Measurements from ENCODE around the gene TM9SF1. TPM values are rescaled to one million over a fixed set of nuclear protein-coding genes. Genes with fewer than 3 reads are reported as not detected.

The TM9SF1 gene
- total and polyA plus RNA-seq, 2 donors (not counting 1 experiment from before 2014, with no cell fraction given): 7.6 to 24.5 TPM

DNA sequence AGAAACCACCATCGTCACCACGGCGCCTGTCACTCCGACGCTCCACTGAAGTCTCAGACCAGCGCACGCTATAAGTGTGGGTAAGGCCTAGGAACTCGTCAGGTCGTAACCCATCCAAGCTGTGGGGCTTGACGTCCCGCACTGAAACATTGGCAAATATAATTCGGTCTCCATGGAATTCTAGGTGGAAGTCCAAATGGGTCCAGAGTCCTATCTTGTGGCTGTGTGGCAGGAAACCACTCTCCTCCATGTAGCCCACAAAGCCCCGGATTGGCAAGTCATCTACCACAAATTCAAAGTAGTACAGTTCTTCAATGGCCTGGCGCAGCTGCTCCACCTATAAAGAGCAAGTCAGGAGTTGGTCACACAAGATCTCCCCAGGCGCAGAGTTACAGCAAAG lies 2.3 kb downstream of the TM9SF1 start:
- Mint-ChIP-seq H3K4me1 (peaks cover 54% of the 10 kb centered on the region), H3K4me3 (peak overlapping the region; percentile 62), H3K27me3 (no peaks in the 10 kb centered on the region), H3K9me3 (ENCODE audit: insufficient read depth) (no peaks in the 10 kb centered on the region), H3K27ac (peak overlapping the region; percentile 37)
- Histone ChIP-seq H2AFZ (ENCODE audit: insufficient read depth, low read depth, low read length, poor library complexity, severe bottlenecking) (no peak overlapping the region), H3K4me1 (ENCODE audit: control insufficient read depth in 2 of 2, insufficient read depth in 2 of 2, low read length in 2 of 2) (peaks cover 28 to 35% of the 10 kb centered on the region in 2 donors), H3K36me3 (replicated peaks in 1 of 2; ENCODE audit: control extremely low read depth in 1 of 2, control insufficient read depth in 1 of 2, extremely low read depth in 1 of 2, insufficient read depth in 2 of 2, low read length in 1 of 2) (peaks cover 0 to 14% of the 10 kb centered on the region in 2 experiments), H3K27me3 (replicated peaks in 1 of 4; ENCODE audit: control extremely low read depth in 1 of 4, control insufficient read depth in 3 of 4, insufficient read depth in 4 of 4, low read length in 3 of 4) (no peaks in the 10 kb centered on the region), H3K4me3 (ENCODE audit: control extremely low read depth in 1 of 5, extremely low read depth in 1 of 5, insufficient read depth in 1 of 5, low read depth in 2 of 5, low read length in 4 of 5) (no peak overlapping the region), H4K20me1 (ENCODE audit: control insufficient read depth, insufficient read depth, low read length, poor library complexity, severe bottlenecking) (no peaks in the 10 kb centered on the region), H3K9me3 (ENCODE audit: control extremely low read depth in 1 of 3, control insufficient read depth in 2 of 3, insufficient read depth in 1 of 3, low read length in 2 of 3) (no peaks in the 10 kb centered on the region), H3K27ac (ENCODE audit: low read length in 2 of 2) (no peak overlapping the region), H3K9ac (ENCODE audit: low read length) (no peak overlapping the region), H3K4me2 (replicated peaks; ENCODE audit: low read depth, low read length, poor library complexity, severe bottlenecking) (no peak overlapping the region), H3K79me2 (ENCODE audit: control insufficient read depth, insufficient read depth, low read length) (peaks cover 52% of the 10 kb centered on the region)
- intact Hi-C loops (cut with micrococcal nuclease): no loop called here
- WGBS (ENCODE audit: insufficient coverage): 97% methylated on average over 12 of the region's 15 CpGs
- DNase-seq: no peak
- ATAC-seq (ENCODE audit: low read depth): no peak
- ChIA-PET CTCF (no interaction called here), POLR2A (no interaction called here)
- TF ChIP-seq EZH2 (IDR thresholded peaks at IDR 0.05; ENCODE audit: borderline replicate concordance, insufficient read depth, low read depth, low read length, poor library complexity, severe bottlenecking): no peak
- TF ChIP-seq, protein P1, sequence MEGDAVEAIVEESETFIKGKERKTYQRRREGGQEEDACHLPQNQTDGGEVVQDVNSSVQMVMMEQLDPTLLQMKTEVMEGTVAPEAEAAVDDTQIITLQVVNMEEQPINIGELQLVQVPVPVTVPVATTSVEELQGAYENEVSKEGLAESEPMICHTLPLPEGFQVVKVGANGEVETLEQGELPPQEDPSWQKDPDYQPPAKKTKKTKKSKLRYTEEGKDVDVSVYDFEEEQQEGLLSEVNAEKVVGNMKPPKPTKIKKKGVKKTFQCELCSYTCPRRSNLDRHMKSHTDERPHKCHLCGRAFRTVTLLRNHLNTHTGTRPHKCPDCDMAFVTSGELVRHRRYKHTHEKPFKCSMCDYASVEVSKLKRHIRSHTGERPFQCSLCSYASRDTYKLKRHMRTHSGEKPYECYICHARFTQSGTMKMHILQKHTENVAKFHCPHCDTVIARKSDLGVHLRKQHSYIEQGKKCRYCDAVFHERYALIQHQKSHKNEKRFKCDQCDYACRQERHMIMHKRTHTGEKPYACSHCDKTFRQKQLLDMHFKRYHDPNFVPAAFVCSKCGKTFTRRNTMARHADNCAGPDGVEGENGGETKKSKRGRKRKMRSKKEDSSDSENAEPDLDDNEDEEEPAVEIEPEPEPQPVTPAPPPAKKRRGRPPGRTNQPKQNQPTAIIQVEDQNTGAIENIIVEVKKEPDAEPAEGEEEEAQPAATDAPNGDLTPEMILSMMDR (IDR thresholded peaks at IDR 0.05): no peak

DNA sequence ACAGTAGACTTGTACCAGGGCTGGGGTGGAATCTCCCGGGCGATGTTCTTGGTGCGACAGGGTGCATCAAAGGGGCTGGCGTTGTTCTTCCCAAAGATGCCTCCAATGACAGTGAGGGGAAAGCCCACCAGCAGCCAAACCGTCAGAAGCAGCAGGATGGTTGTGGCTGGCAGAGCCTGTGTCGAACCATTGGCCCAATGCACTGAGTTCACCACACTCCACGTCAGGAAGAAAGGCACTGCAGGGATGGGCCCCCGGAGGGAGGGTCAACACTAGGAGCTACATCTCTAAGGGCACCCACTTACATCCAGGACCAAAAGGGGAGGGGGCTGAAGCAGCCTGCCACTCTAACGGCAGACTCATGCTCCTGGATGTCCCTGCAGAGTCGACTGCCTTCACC lies 4.8 kb downstream of the TM9SF1 start:
- intact Hi-C loops (cut with micrococcal nuclease): no loop called here
- 96% methylated on average over 8 of the region's 10 CpGs for WGBS (ENCODE audit: insufficient coverage)
- DNase-seq (no peak), ATAC-seq (ENCODE audit: low read depth) (no peak)
- Mint-ChIP-seq H3K27ac (no peak overlapping the region), H3K4me3 (no peak overlapping the region), H3K9me3 (ENCODE audit: insufficient read depth) (no peaks in the 10 kb centered on the region), H3K27me3 (no peaks in the 10 kb centered on the region), H3K4me1 (peaks cover 50% of the 10 kb centered on the region)
- ChIA-PET CTCF (interaction anchor here (1.5 to 3.4 kb wide), 3 partner anchors 23 to 120 kb away, joined by 4 to 11 read pairs (median 5); partner anchors contain the start of genes CHMP4A, LTB4R2 and TINF2), POLR2A (interaction anchor here (1.3 kb wide), 1 partner anchor 23 kb away, joined by 3 read pairs; the partner anchor contains the start of gene CHMP4A)
- no peak overlapping the region for H3K4me2 ChIP-seq (replicated peaks; ENCODE audit: low read depth, low read length, poor library complexity, severe bottlenecking)
- H3K4me3 ChIP-seq (ENCODE audit: control extremely low read depth in 1 of 5, extremely low read depth in 1 of 5, insufficient read depth in 1 of 5, low read depth in 2 of 5, low read length in 4 of 5): no peak overlapping the region
- H3K27me3 ChIP-seq (replicated peaks in 1 of 4; ENCODE audit: control extremely low read depth in 1 of 4, control insufficient read depth in 3 of 4, insufficient read depth in 4 of 4, low read length in 3 of 4): no peaks in the 10 kb centered on the region
- H4K20me1 ChIP-seq (ENCODE audit: control insufficient read depth, insufficient read depth, low read length, poor library complexity, severe bottlenecking): no peaks in the 10 kb centered on the region
- H3K9ac ChIP-seq (ENCODE audit: low read length): no peak overlapping the region
- no peak overlapping the region for H3K27ac ChIP-seq (ENCODE audit: low read length in 2 of 2)
- H2AFZ ChIP-seq (ENCODE audit: insufficient read depth, low read depth, low read length, poor library complexity, severe bottlenecking): no peak overlapping the region
- H3K36me3 ChIP-seq (replicated peaks in 1 of 2; ENCODE audit: control extremely low read depth in 1 of 2, control insufficient read depth in 1 of 2, extremely low read depth in 1 of 2, insufficient read depth in 2 of 2, low read length in 1 of 2): peaks cover 3 to 27% of the 10 kb centered on the region in 2 experiments
- H3K4me1 ChIP-seq (ENCODE audit: control insufficient read depth in 2 of 2, insufficient read depth in 2 of 2, low read length in 2 of 2): peaks cover 25 to 29% of the 10 kb centered on the region in 2 donors
- TF ChIP-seq, protein P1 (IDR thresholded peaks at IDR 0.05): no peak
- TF ChIP-seq EZH2 (IDR thresholded peaks at IDR 0.05; ENCODE audit: borderline replicate concordance, insufficient read depth, low read depth, low read length, poor library complexity, severe bottlenecking): no peak
- no peaks in the 10 kb centered on the region for H3K9me3 ChIP-seq (ENCODE audit: control extremely low read depth in 1 of 3, control insufficient read depth in 2 of 3, insufficient read depth in 1 of 3, low read length in 2 of 3)
- peaks cover 66% of the 10 kb centered on the region for H3K79me2 ChIP-seq (ENCODE audit: control insufficient read depth, insufficient read depth, low read length)
